A549 (cell line): ENCODE data around the gene UBC. TPM values are rescaled to one million over a fixed set of nuclear protein-coding genes. Genes with fewer than 3 reads are reported as not detected.
A peak's percentile ranks its signal among the peaks of the same experiment; 100 is the strongest.

Experiments used
- BCL3 ChIP-seq: fragments of >200 bp; sonication (Bioruptor Twin); formaldehyde crosslinking; IDR thresholded peaks from 3 replicates; pipeline ENCODE4 v1.6.1; 2016
- EHF ChIP-seq: fragments of 250-450 bp; sonication (Bioruptor Pico); IDR thresholded peaks from 2 replicates; pipeline ENCODE4 v1.5.0; 2020; ENCODE audit warnings: mild to moderate bottlenecking
- ELK1 ChIP-seq: fragments of 150-350 bp; IDR thresholded peaks from 2 replicates; pipeline ENCODE4 v1.6.1; 2014; ENCODE audit warnings: low read depth, mild to moderate bottlenecking, low read length
- ESRRA ChIP-seq: fragments of 150-350 bp; IDR thresholded peaks from 2 replicates; pipeline ENCODE4 v1.6.1; 2014; ENCODE audit warnings: mild to moderate bottlenecking, low read length, borderline replicate concordance
- FOSB ChIP-seq: fragments of 250-450 bp; sonication (Bioruptor Pico); IDR thresholded peaks from 2 replicates; pipeline ENCODE4 v1.5.0; 2020; ENCODE audit warnings: mild to moderate bottlenecking, moderate library complexity
- HDAC2 ChIP-seq: fragments of 200-600 bp; sonication (generic); IDR thresholded peaks from 2 replicates; pipeline ENCODE4 v1.6.1; 2016
- HES2 ChIP-seq: fragments of >200 bp; sonication (Bioruptor Twin); formaldehyde crosslinking; IDR thresholded peaks from 2 replicates; pipeline ENCODE4 v1.6.1; 2016
- HMGXB4 ChIP-seq: fragments of 250-450 bp; sonication (Bioruptor Pico); IDR thresholded peaks from 2 replicates; pipeline ENCODE4 v1.5.0; 2021; ENCODE audit warnings: mild to moderate bottlenecking, moderate library complexity, borderline replicate concordance
- HOXA7 ChIP-seq: fragments of 250-450 bp; sonication (Bioruptor Pico); IDR thresholded peaks from 2 replicates; pipeline ENCODE4 v1.5.0; 2020; ENCODE audit warnings: mild to moderate bottlenecking, moderate library complexity
- HOXB5 ChIP-seq: fragments of 250-450 bp; sonication (Bioruptor Pico); IDR thresholded peaks from 2 replicates; pipeline ENCODE4 v1.5.0; 2020; ENCODE audit warnings: mild to moderate bottlenecking, moderate library complexity
- JUNB ChIP-seq: fragments of >200 bp; sonication (Bioruptor Twin); formaldehyde crosslinking; IDR thresholded peaks from 2 replicates; pipeline ENCODE4 v1.6.1; 2016
- KDM5A ChIP-seq: fragments of 200-600 bp; sonication (generic); IDR thresholded peaks from 2 replicates; pipeline ENCODE4 v1.6.1; 2016; ENCODE audit warnings: antibody characterized with exemption, mild to moderate bottlenecking
- MAX ChIP-seq: IDR thresholded peaks from 2 replicates; pipeline ENCODE4 v1.6.1; 2012
- NR3C1 ChIP-seq: fragments of >200 bp; sonication (Bioruptor Twin); formaldehyde crosslinking; IDR thresholded peaks from 3 replicates; pipeline ENCODE4 v1.6.1; 2017
- PBX3 ChIP-seq: IDR thresholded peaks from 2 replicates; pipeline ENCODE4 v1.6.1; 2012
- POLR2AphosphoS2 ChIP-seq: conservative IDR thresholded peaks from 2 replicates; pipeline ENCODE4 v1.6.1; 2012; ENCODE audit warnings: low read length, improper control_type of control experiment, inconsistent platforms
- RAD21 ChIP-seq, 2 experiments: fragments of >200 bp in 1 of 2; sonication (Bioruptor Twin) in 1 of 2; formaldehyde crosslinking in 1 of 2; IDR thresholded peaks in 1 of 2; conservative IDR thresholded peaks in 1 of 2; 2 replicates in 1 of 2; 3 replicates in 1 of 2; pipeline ENCODE4 v1.6.1; 2012 to 2018; ENCODE audit warnings: inconsistent platforms in 1 of 2
- RFX5 ChIP-seq: fragments of 450-650 bp; IDR thresholded peaks from 2 replicates; pipeline ENCODE4 v1.7.1; 2014; ENCODE audit warnings: antibody characterized with exemption, mild to moderate bottlenecking, moderate library complexity
- SMC3 ChIP-seq: fragments of >200 bp; sonication (Bioruptor Twin); formaldehyde crosslinking; IDR thresholded peaks from 3 replicates; pipeline ENCODE4 v1.6.1; 2018; ENCODE audit warnings: inconsistent platforms
- TP53 ChIP-seq: fragments of 250-450 bp; sonication (Bioruptor Pico); IDR thresholded peaks from 2 replicates; pipeline ENCODE4 v1.5.0; 2021; ENCODE audit warnings: mild to moderate bottlenecking, moderate library complexity
- ZNF302 ChIP-seq: fragments of 250-450 bp; sonication (Bioruptor Pico); IDR thresholded peaks from 2 replicates; pipeline ENCODE4 v1.9.0; 2021; ENCODE audit warnings: inconsistent platforms, mild to moderate bottlenecking, moderate library complexity
- polyA plus RNA-seq, 4 experiments: library from polyadenylated mRNA; depleted of rRNA in 3 of 4; stranded (reverse); fragments of >200 nt; fragmentation: RNase III in 1 of 4; extraction: RNeasy Plus Mini Kit Qiagen cat#74134 plus additional on column Dnase treatment in 1 of 4; gene quantifications; 2 replicates in 3 of 4; 3 replicates in 1 of 4; pipeline ENCODE4 v1.2.3, GENCODE V29; 2011 to 2017

UBC gene
- polyA plus RNA-seq, 2 of the 4 experiments (the other 2 are of a cell fraction): 993 to 2,000 TPM

GRCh38 chr12:124916374-124917134 is 2.1 kb upstream of the UBC start (continued):
- TF ChIP-seq PBX3 (0 out of 2 replicates have a peak, but pooled peaks have one; percentile 51), MAX (peak; percentile 83), ELK1 (no peak), BCL3 (no peak; the same call in 2 of the 3 replicates), JUNB (peak; percentile 84), EHF (no peak), KDM5A (no peak), ESRRA (no peak), NR3C1 (no peak), RAD21 (conservative IDR thresholded peaks at IDR 0.05 in 1 of 2, IDR thresholded peaks at IDR 0.05 in 1 of 2) (no peak), HOXB5 (CRISPR knock-in tag) (peak; percentile 32; the same call in 1 of the 2 replicates), HES2 (0 out of 2 replicates have a peak, but pooled peaks have one; percentile 11), SMC3 (0 out of 3 replicates have a peak, but pooled peaks have one; percentile 16), POLR2AphosphoS2 (no peak), HOXA7 (CRISPR knock-in tag) (peak; percentile 94), HMGXB4 (0 out of 2 replicates have a peak, but pooled peaks have one; percentile 50), TP53 (CRISPR knock-in tag) (peak; percentile 79), RFX5 (no peak), FOSB (CRISPR knock-in tag) (no peak; the same call in none of the 2 replicates), ZNF302 (CRISPR knock-in tag) (no peak), HDAC2 (no peak)
